B cell (primary cell): ENCODE data around the gene TRIP11.

Experiments
- CTCF ChIP-seq: fragments of 200-600 bp; IDR thresholded peaks from one replicate; pipeline ENCODE4 v1.8.0; 2022; ENCODE audit warnings: antibody characterized with exemption, mild to moderate bottlenecking
- EZH2 ChIP-seq: IDR thresholded peaks from 2 replicates; pipeline ENCODE4 v1.6.1; 2012; ENCODE audit warnings: borderline replicate concordance, low read depth, mild to moderate bottlenecking, moderate library complexity, low read length; ENCODE audit not compliant: insufficient read depth, poor library complexity, severe bottlenecking

- TF ChIP-seq CTCF (no peak), EZH2 (no peak)
Observed at GRCh38 chr14:92010644-92011043, 29.2 kb downstream of the TRIP11 start.
